GM12873 (cell line): ENCODE measurements around the gene PCARE.

Source experiments
- TF ChIP-seq, protein P1 (sequence below): IDR thresholded peaks from 2 replicates; pipeline ENCODE4 v1.5.1; 2012; ENCODE audit warnings: low read depth, mild to moderate bottlenecking, moderate library complexity, low read length, control low read depth; ENCODE audit not compliant: insufficient read depth; ENCODE audit errors: missing control alignments

Gene PCARE

DNA sequence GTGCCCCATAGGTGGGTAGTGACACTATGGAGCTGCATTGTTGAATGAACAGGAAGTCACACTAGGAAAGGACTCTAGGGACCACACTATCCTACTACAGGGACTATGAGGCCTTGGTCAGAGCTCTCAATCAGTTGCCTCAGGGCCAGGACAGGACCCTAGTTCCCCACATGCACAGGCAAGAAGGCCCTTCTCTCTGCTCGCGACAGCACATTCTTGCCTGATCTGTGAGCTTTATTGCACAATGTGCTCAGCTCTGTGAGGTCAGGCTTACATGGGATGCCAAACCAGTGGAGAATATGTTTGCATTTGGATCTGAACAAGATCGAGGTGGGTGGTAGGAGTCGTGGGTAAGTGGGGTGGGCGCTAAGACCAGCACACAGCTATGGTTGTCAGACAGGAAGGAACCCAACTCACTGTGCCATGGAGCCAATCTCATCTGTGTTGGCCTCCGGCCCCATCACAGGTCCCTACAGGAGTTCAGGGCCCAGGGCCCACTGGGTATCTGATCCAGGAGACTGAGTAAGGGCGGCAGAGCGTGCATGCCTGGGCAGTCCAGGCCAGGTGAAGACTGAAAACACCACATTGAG, 8.0 kb downstream of the PCARE start:
- TF ChIP-seq, protein P1, sequence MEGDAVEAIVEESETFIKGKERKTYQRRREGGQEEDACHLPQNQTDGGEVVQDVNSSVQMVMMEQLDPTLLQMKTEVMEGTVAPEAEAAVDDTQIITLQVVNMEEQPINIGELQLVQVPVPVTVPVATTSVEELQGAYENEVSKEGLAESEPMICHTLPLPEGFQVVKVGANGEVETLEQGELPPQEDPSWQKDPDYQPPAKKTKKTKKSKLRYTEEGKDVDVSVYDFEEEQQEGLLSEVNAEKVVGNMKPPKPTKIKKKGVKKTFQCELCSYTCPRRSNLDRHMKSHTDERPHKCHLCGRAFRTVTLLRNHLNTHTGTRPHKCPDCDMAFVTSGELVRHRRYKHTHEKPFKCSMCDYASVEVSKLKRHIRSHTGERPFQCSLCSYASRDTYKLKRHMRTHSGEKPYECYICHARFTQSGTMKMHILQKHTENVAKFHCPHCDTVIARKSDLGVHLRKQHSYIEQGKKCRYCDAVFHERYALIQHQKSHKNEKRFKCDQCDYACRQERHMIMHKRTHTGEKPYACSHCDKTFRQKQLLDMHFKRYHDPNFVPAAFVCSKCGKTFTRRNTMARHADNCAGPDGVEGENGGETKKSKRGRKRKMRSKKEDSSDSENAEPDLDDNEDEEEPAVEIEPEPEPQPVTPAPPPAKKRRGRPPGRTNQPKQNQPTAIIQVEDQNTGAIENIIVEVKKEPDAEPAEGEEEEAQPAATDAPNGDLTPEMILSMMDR = no peak

GRCh38 chr2:29065068-29065811, 9.1 kb downstream of the PCARE start:
- TF ChIP-seq, protein P1 = no peak

DNA sequence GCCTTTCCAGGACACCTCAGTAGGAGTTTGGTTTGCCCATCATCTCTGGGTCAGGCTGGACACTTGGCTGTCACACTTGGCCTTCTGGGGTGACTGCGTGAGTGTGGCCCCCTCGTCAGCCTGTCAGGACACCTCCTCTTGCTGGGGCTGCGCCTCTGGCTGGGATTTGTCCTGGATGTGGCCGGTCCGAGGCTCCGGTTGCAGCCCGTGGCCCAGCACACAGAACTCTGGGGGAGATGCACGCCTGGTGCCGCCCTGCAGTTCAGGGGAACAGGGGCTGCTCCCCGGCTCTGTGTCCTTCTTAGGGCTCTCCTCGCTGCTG, 9.6 kb downstream of the PCARE start:
- TF ChIP-seq, protein P1 = no peak

GRCh38 chr2:29064346-29064715, 10.0 kb downstream of the PCARE start:
- TF ChIP-seq, protein P1 = no peak

- TF ChIP-seq, protein P1 = no peak
Observed at GRCh38 chr2:29063646-29064345, 10.5 kb downstream of the PCARE start.

DNA sequence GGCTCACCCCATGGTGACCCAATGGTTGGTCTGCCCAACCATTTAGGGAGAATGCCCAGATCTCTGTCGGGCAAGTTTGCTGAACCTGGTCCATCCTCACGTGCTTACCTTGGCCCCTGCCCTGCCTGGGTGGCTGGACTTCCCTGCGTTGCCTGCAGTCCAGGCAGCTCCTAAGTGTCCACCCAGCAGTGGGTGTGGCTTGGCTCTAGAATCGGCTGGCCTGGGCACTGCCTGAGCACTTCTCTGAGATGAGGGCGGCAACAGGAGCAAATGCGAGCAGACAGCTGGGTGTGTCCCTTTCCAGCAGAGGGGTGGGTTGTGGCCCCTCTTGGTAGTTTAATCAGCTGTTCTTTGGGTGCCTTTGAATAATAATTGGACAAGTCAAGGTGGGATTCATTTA, 11.3 kb downstream of the PCARE start:
- TF ChIP-seq, protein P1 = no peak

DNA sequence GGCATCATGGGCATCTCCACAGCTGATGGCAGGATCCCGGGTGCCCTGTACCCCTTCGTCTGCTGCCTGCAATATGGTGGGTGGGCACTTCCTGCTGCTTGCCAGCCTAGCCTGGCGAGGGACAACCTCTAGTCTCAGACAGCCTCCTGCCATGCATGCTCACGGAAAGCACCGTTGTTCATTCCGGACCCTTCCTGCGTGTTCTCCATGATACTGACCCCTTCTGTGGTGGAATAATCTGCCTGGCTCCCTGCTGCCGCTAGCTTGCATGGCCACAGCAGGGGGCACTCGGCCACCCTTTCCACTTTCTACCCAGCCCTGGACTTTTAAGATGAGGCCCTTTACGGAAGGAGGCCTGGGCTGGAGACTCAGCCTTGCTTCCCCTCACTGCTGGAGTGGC, 12.0 kb downstream of the PCARE start:
- TF ChIP-seq, protein P1 = no peak
